T-cell (primary cell): Measurements from ENCODE around the gene CDH7. TPM values are rescaled to one million over a fixed set of nuclear protein-coding genes. Genes with fewer than 3 reads are reported as not detected.

Experiments
- ATAC-seq, 4 experiments: fragments of 200-7000 bp in 3 of 4; fragments of 150-1000 bp in 1 of 4; cut with Tn5 transposase; replicated peaks in 1 of 4; 1 replicate in 3 of 4; 2 replicates in 1 of 4; pipeline ENCODE4 v1.10.0; 2021; ENCODE audit warnings: moderate library complexity in 3 of 4, mild to moderate bottlenecking in 2 of 4, moderate number of reproducible peaks in 1 of 4
- CTCF ChIA-PET, 2 donors: fragments of 300-600 bp; sonication (Branson Sonifier 250); formaldehyde crosslinking; loops; one replicate each; lab custom pipeline; 2022; ENCODE audit warnings: antibody characterized with exemption in 2 of 2; lab: Charles Lee
- POLR2A ChIA-PET, 2 donors: fragments of 300-600 bp; sonication (Branson Sonifier 250); formaldehyde crosslinking; loops; one replicate each; lab custom pipeline; 2022; ENCODE audit warnings: antibody characterized with exemption in 2 of 2; lab: Charles Lee
- DNase-seq, 35 experiments: peaks; one replicate each; pipeline versions ENCODE4 v3.0.0 to v3.0.0-alpha.2; 2013 to 2023
- H3K27ac ChIP-seq: one replicate; pipeline ENCODE4 v1.5.1; 2013; ENCODE audit warnings: low read length
- H3K27me3 ChIP-seq, 2 experiments: replicated peaks in 1 of 2; 1 replicate in 1 of 2; 2 replicates in 1 of 2; pipeline versions ENCODE4 v1.6.1 to v1.7.0; 2013; ENCODE audit warnings: low read length in 1 of 2, mixed read lengths in 1 of 2; ENCODE audit not compliant: control insufficient read depth in 2 of 2, insufficient read depth in 2 of 2; ENCODE audit errors: extremely low read depth in 1 of 2
- H3K36me3 ChIP-seq, 2 donors: 1 replicate in 1 of 2; 2 replicates in 1 of 2; pipeline versions ENCODE4 v1.6.1 to v1.7.0; 2013; ENCODE audit warnings: low read length in 1 of 2; ENCODE audit not compliant: control insufficient read depth in 2 of 2, insufficient read depth in 1 of 2; ENCODE audit errors: extremely low read depth in 1 of 2
- H3K4me1 ChIP-seq, 2 experiments: 1 replicate in 1 of 2; 2 replicates in 1 of 2; pipeline versions ENCODE4 v1.6.1 to v1.7.0; 2013; ENCODE audit warnings: low read length in 2 of 2, mixed read lengths in 1 of 2; ENCODE audit not compliant: insufficient read depth in 2 of 2, control insufficient read depth in 1 of 2; ENCODE audit errors: extremely low read depth in 1 of 2
- H3K4me3 ChIP-seq, 2 donors: 1 replicate in 1 of 2; 2 replicates in 1 of 2; pipeline versions ENCODE4 v1.5.1 to v1.7.0; 2013; ENCODE audit warnings: mild to moderate bottlenecking in 2 of 2, low read length in 1 of 2, moderate library complexity in 1 of 2; ENCODE audit not compliant: control insufficient read depth in 1 of 2; ENCODE audit errors: extremely low read depth in 1 of 2
- H3K9me3 ChIP-seq: 2 replicates; pipeline ENCODE4 v1.7.0; 2013
- H3K27ac Mint-ChIP-seq, 2 donors: one replicate each; pipeline ENCODE4 v1.8.0; 2020 to 2021; ENCODE audit warnings: mild to moderate bottlenecking in 2 of 2, mixed read lengths in 2 of 2
- H3K27me3 Mint-ChIP-seq, 2 donors: one replicate each; pipeline ENCODE4 v1.8.0; 2021 to 2022; ENCODE audit warnings: mixed read lengths in 2 of 2
- H3K36me3 Mint-ChIP-seq: one replicate; pipeline ENCODE4 v1.8.0; 2021; ENCODE audit warnings: mixed read lengths
- H3K4me1 Mint-ChIP-seq, 3 donors: one replicate each; pipeline ENCODE4 v1.8.0; 2020 to 2022; ENCODE audit warnings: mixed read lengths in 3 of 3, mild to moderate bottlenecking in 1 of 3
- H3K4me3 Mint-ChIP-seq, 3 donors: one replicate each; pipeline ENCODE4 v1.8.0; 2020 to 2022; ENCODE audit warnings: mild to moderate bottlenecking in 3 of 3, mixed read lengths in 3 of 3, moderate library complexity in 3 of 3
- H3K9me3 Mint-ChIP-seq, 3 donors: one replicate each; pipeline ENCODE4 v1.8.0; 2020 to 2022; ENCODE audit warnings: mixed read lengths in 3 of 3
- WGBS: methylation state at CpG from one replicate; pipeline ENCODE4 v1.1.5; 2013; ENCODE audit warnings: missing lambda C conversion rate; ENCODE audit not compliant: insufficient coverage; 5-methylcytosine and 5-hydroxymethylcytosine counted together
- total RNA-seq, 35 experiments: library from RNA in 6 of 35; stranded (reverse) in 6 of 35; fragments of 120-200 nt in 1 of 35; gene quantifications; one replicate each; pipeline versions ENCODE4 v1.2.1 to v1.2.4 and lab custom pipeline; 2013 to 2026

Gene CDH7
- total RNA-seq, 5 donors from 2014 or later (not counting 1 experiment from before 2014, with no cell fraction given), result not detected

DNA sequence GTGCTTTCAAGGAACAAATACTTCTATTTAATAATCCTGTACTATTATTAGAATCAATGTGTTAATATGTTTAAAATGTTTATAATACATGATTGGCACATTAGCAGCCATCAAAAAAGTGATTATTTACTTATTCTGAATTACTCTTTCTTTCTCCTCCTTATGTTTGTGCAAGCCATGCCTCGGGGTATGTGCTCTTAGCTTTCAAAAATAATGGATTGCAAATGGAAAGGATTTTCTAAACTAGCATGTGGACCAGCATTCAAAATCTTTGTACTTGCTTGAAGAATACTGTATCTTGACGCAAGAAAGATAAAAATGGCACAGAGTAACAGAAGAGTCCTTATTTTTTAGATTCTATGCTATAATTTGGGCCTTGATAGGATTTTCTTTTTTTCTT, 156.5 kb downstream of the CDH7 start:
- no peak overlapping the region for H3K27ac ChIP-seq
- Mint-ChIP-seq H3K4me1 (no peaks in the 10 kb centered on the region), H3K27me3 (no peaks in the 10 kb centered on the region), H3K36me3 (no peaks in the 10 kb centered on the region), H3K27ac (no peak overlapping the region), H3K9me3 (peaks cover 3 to 10% (median 7%) of the 10 kb centered on the region in 3 donors), H3K4me3 (no peak overlapping the region)
- no peaks in the 10 kb centered on the region for H3K36me3 ChIP-seq
- H3K9me3 ChIP-seq, result no peaks in the 10 kb centered on the region
- no peaks in the 10 kb centered on the region for H3K4me1 ChIP-seq
- no peak overlapping the region for H3K4me3 ChIP-seq
- H3K27me3 ChIP-seq, result no peaks in the 10 kb centered on the region
- no CpG with 5 or more reads among the region's 2 CpGs for WGBS
- POLR2A ChIA-PET, result no interaction called here
- ATAC-seq, result no peak
- DNase-seq, result no peak
- CTCF ChIA-PET, result no interaction called here

DNA sequence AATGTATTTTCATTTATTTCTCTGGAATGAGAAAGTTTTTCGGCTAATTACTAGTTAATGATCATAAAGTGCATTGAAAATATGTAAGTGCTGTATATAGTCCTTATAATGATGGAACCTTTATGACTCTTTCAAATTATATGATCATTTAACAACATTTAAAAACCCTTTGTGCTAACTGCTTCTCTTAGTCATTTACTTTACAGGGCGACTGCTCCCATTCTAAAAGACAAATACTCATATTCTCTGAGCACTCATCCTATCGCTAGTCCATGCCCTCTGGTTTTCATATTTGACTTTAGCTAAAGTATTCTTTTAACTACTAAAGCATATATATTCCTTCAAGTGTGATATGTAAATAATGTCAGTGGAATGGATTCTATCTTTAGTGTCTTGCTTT, 168.2 kb downstream of the CDH7 start:
- DNase-seq, result no peak
- Histone ChIP-seq H3K27me3 (no peaks in the 10 kb centered on the region), H3K27ac (no peak overlapping the region), H3K36me3 (no peaks in the 10 kb centered on the region), H3K4me3 (no peak overlapping the region), H3K4me1 (no peaks in the 10 kb centered on the region), H3K9me3 (no peaks in the 10 kb centered on the region)
- no peaks in the 10 kb centered on the region for H3K36me3 Mint-ChIP-seq
- CTCF ChIA-PET, result no interaction called here
- no peaks in the 10 kb centered on the region for H3K4me1 Mint-ChIP-seq
- H3K4me3 Mint-ChIP-seq, result no peak overlapping the region
- no peak for ATAC-seq
- H3K9me3 Mint-ChIP-seq, result peaks cover 4 to 5% (median 5%) of the 10 kb centered on the region in 3 donors
- POLR2A ChIA-PET, result interaction anchor here in 1 of 2 donors (0.8 kb wide), 1 partner anchor 60 kb away, joined by 3 read pairs; no protein-coding TSS in a partner anchor
- no peak overlapping the region for H3K27ac Mint-ChIP-seq
- H3K27me3 Mint-ChIP-seq, result no peaks in the 10 kb centered on the region
- WGBS, result 100% methylated on average over 1 of the region's 3 CpGs

DNA sequence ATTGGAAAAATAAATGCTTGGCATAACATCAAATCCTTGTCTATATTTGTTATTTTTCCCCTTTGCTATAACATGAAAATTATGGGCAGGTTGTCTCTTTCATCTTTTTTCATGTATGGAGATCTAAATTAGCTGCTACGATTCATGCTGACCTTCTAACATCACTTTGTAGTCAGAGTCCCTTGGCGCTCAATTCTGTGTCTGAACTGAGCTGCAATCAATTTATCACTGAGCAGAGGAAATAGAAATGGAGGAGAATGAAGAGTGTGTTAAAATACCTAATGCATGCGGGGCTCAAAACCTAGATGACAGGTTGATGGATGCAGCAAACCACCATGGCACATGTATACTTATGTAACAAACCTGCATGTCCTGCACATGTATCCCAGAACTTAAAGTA, 168.9 kb downstream of the CDH7 start:
- no CpG with 5 or more reads among the region's 3 CpGs for WGBS
- DNase-seq, result no peak
- Mint-ChIP-seq H3K9me3 (peaks cover 4 to 5% (median 5%) of the 10 kb centered on the region in 3 donors), H3K36me3 (no peaks in the 10 kb centered on the region), H3K27ac (no peak overlapping the region), H3K4me3 (no peak overlapping the region), H3K27me3 (no peaks in the 10 kb centered on the region), H3K4me1 (no peaks in the 10 kb centered on the region)
- POLR2A ChIA-PET, result no interaction called here
- CTCF ChIA-PET, result no interaction called here
- no peaks in the 10 kb centered on the region for H3K9me3 ChIP-seq
- H3K36me3 ChIP-seq, result no peaks in the 10 kb centered on the region
- no peak overlapping the region for H3K27ac ChIP-seq
- no peaks in the 10 kb centered on the region for H3K4me1 ChIP-seq
- no peak for ATAC-seq
- no peaks in the 10 kb centered on the region for H3K27me3 ChIP-seq
- no peak overlapping the region for H3K4me3 ChIP-seq

DNA sequence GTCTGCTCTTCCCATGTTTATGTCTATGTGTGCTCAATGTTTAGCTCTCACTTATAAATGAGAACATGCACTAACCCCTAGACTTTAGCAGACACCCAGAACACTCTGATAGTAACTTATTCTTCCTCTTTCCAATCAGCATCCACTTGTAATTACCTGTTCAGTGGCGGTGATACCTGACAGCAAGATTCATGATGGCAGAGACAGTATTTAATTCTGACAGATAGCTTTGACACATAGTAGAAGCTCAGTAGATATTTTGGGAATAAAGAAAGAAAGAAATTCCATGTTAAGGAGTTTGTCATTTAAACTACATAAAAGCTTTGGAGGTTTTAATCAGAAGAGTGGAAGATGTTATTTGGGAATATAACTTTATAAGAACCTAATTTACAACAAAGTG, 171.3 kb downstream of the CDH7 start:
- Histone ChIP-seq H3K4me1 (no peaks in the 10 kb centered on the region), H3K27me3 (no peaks in the 10 kb centered on the region), H3K9me3 (no peaks in the 10 kb centered on the region), H3K27ac (no peak overlapping the region), H3K36me3 (no peaks in the 10 kb centered on the region), H3K4me3 (no peak overlapping the region)
- ChIA-PET CTCF (no interaction called here), POLR2A (no interaction called here)
- no peak for ATAC-seq
- no CpG with 5 or more reads among the region's 1 CpG for WGBS
- Mint-ChIP-seq H3K27me3 (no peaks in the 10 kb centered on the region), H3K36me3 (no peaks in the 10 kb centered on the region), H3K27ac (no peak overlapping the region), H3K4me3 (no peak overlapping the region), H3K4me1 (no peaks in the 10 kb centered on the region), H3K9me3 (peaks cover 4 to 5% (median 5%) of the 10 kb centered on the region in 3 donors)
- DNase-seq, result no peak

DNA sequence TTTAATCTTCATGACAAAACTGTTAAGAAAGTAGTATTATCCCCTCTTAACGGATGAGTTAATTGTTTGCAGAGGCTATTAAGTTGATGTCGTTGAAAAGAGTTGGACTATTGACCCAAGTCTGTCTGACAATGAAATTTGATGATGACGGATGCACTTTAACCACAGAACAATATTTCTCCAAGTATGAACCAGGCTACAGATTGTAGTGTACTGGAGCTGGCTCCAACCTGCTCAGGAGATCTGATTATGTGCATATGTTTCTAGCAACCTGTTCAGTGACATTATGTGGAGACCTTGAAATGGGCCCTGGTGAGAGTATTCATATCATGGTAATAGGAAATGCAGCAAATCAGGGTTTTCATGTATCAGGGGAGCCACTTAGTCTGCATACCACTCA, 174.1 kb downstream of the CDH7 start:
- no peaks in the 10 kb centered on the region for H3K4me1 ChIP-seq
- WGBS, result no CpG with 5 or more reads among the region's 3 CpGs
- H3K27me3 ChIP-seq, result no peaks in the 10 kb centered on the region
- ChIA-PET POLR2A (no interaction called here), CTCF (no interaction called here)
- ATAC-seq (no peak), DNase-seq (no peak)
- H3K9me3 ChIP-seq, result no peaks in the 10 kb centered on the region
- no peaks in the 10 kb centered on the region for H3K36me3 Mint-ChIP-seq
- H3K4me3 ChIP-seq, result no peak overlapping the region
- H3K36me3 ChIP-seq, result no peaks in the 10 kb centered on the region
- no peak overlapping the region for H3K27ac ChIP-seq
- no peak overlapping the region for H3K27ac Mint-ChIP-seq
- peaks cover under 1 to 9% (median 5%) of the 10 kb centered on the region in 3 donors for H3K9me3 Mint-ChIP-seq
- H3K4me3 Mint-ChIP-seq, result no peak overlapping the region
- H3K27me3 Mint-ChIP-seq, result no peaks in the 10 kb centered on the region
- no peaks in the 10 kb centered on the region for H3K4me1 Mint-ChIP-seq

DNA sequence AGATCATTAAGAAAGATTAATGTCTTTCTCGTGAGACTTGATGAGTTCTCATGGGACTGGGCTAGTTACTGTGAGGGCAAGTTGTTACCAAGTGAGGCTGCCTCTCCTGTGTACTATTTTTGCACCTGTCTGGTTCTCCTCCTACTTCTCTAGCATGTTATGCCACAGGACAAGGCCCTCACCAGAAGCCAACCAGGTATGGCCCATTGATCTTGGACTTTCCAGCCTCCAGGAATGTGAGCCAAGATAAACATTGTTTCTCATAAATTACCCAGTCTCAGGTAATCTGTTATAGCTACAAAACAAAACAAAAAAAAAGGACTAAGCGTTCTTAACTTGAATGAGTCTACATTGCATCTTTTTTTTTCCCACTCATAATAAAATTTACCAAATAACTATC, 184.1 kb downstream of the CDH7 start:
- no peaks in the 10 kb centered on the region for H3K4me1 ChIP-seq
- H3K4me3 Mint-ChIP-seq, result no peak overlapping the region
- no peaks in the 10 kb centered on the region for H3K27me3 Mint-ChIP-seq
- H3K4me1 Mint-ChIP-seq, result no peaks in the 10 kb centered on the region
- DNase-seq (no peak), ATAC-seq (no peak)
- no peak overlapping the region for H3K27ac ChIP-seq
- no peaks in the 10 kb centered on the region for H3K9me3 ChIP-seq
- peaks cover 14 to 22% (median 20%) of the 10 kb centered on the region in 3 donors for H3K9me3 Mint-ChIP-seq
- ChIA-PET CTCF (no interaction called here), POLR2A (no interaction called here)
- H3K4me3 ChIP-seq, result no peak overlapping the region
- no peaks in the 10 kb centered on the region for H3K27me3 ChIP-seq
- no peaks in the 10 kb centered on the region for H3K36me3 ChIP-seq
- no peak overlapping the region for H3K27ac Mint-ChIP-seq
- no CpG with 5 or more reads among the region's 2 CpGs for WGBS
- H3K36me3 Mint-ChIP-seq, result no peaks in the 10 kb centered on the region

DNA sequence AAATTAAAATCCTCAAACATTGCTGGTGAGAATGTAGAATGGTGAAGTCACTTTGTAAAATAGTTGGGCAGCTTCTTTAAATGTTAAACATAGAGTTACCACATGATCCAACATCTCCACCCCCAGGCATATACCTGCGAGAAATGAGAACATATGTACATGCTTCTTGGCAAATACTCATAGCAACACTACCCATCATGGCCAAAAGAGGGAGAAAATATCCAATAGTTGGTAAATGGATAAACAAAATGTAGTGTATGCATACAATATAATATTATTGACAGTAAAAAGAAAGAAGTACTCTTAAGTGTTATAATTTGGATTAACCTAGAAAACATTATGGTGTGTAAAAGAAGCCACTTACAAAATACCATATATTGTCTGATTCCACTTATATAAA, 185.9 kb downstream of the CDH7 start:
- ChIA-PET POLR2A (no interaction called here), CTCF (no interaction called here)
- Mint-ChIP-seq H3K9me3 (peaks cover 14 to 16% (median 15%) of the 10 kb centered on the region in 3 donors), H3K27me3 (no peaks in the 10 kb centered on the region), H3K4me1 (no peaks in the 10 kb centered on the region), H3K27ac (no peak overlapping the region), H3K4me3 (no peak overlapping the region), H3K36me3 (no peaks in the 10 kb centered on the region)
- Histone ChIP-seq H3K36me3 (no peaks in the 10 kb centered on the region), H3K4me3 (no peak overlapping the region), H3K27ac (no peak overlapping the region), H3K27me3 (no peaks in the 10 kb centered on the region), H3K4me1 (no peaks in the 10 kb centered on the region), H3K9me3 (no peaks in the 10 kb centered on the region)
- WGBS, result no CpG with 5 or more reads among the region's 1 CpG
- no peak for DNase-seq
- ATAC-seq, result no peak
